ENCODE results near the gene SFTPA2.
"Not testable (repeated sequence)": the region's sequence is repeated elsewhere in the genome, so short reads cannot be mapped to it uniquely, and the experiment has no call there.

SFTPA2 gene

GRCh38 chr10:79582954-79583353 is 22.7 kb upstream of the SFTPA2 start:
- H3K4me3 Mint-ChIP-seq, CTCF ChIA-PET, H3K4me1 Mint-ChIP-seq, H3K36me3 Mint-ChIP-seq, H3K27ac Mint-ChIP-seq, DNase-seq, H3K9me3 Mint-ChIP-seq: not testable (repeated sequence)
- H3K27me3 Mint-ChIP-seq = peaks cover 30% of the 10 kb centered on the region

GRCh38 chr10:79582096-79582495 is 21.9 kb upstream of the SFTPA2 start:
- no peak overlapping the region for H3K4me3 Mint-ChIP-seq
- H3K9me3 Mint-ChIP-seq = no peaks in the 10 kb centered on the region
- DNase-seq = no peak
- H3K4me1 Mint-ChIP-seq = peaks cover 9% of the 10 kb centered on the region
- H3K36me3 Mint-ChIP-seq = no peaks in the 10 kb centered on the region
- peaks cover 25% of the 10 kb centered on the region for H3K27me3 Mint-ChIP-seq
- no peak overlapping the region for H3K27ac Mint-ChIP-seq
- CTCF ChIA-PET = no interaction called here

DNA sequence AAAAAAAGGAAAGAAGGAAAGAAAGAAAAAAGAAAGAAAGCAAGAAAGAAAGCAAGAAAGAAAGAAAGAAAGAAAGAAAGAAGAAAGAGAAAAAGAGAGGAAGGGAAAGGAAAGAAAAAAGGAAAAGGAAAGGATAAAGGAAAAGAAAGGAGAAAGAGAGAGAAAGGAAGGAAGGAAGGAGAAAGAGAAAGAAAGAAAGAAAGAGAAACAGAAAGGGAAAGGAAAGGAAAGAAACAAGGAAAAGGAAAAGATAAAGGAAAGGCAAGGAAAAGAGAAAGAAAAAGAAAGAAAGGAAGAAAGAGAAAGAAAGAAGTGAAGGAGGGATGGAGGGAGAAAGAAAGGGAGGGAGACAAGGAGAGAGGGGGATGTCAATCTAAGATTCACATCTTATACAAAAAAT is 20.8 kb upstream of the SFTPA2 start:
- Mint-ChIP-seq H3K4me1 (peaks cover 9% of the 10 kb centered on the region), H3K9me3 (no peaks in the 10 kb centered on the region), H3K4me3 (no peak overlapping the region), H3K36me3 (no peaks in the 10 kb centered on the region), H3K27me3 (peaks cover 18% of the 10 kb centered on the region), H3K27ac (no peak overlapping the region)
- DNase-seq = no peak
- CTCF ChIA-PET = no interaction called here

GRCh38 chr10:79579361-79579760 is 19.2 kb upstream of the SFTPA2 start:
- H3K27ac Mint-ChIP-seq = no peak overlapping the region
- CTCF ChIA-PET = no interaction called here
- H3K4me1 Mint-ChIP-seq = peaks cover 9% of the 10 kb centered on the region
- H3K36me3 Mint-ChIP-seq = no peaks in the 10 kb centered on the region
- H3K4me3 Mint-ChIP-seq = no peak overlapping the region
- DNase-seq = no peak
- H3K27me3 Mint-ChIP-seq = peaks cover 19% of the 10 kb centered on the region
- H3K9me3 Mint-ChIP-seq = no peaks in the 10 kb centered on the region

GRCh38 chr10:79570624-79571023 is 10.4 kb upstream of the SFTPA2 start:
- CTCF ChIA-PET, H3K4me3 Mint-ChIP-seq, H3K9me3 Mint-ChIP-seq, DNase-seq, H3K27ac Mint-ChIP-seq, H3K4me1 Mint-ChIP-seq, H3K36me3 Mint-ChIP-seq: not testable (repeated sequence)
- H3K27me3 Mint-ChIP-seq = peaks cover 66% of the 10 kb centered on the region

- Mint-ChIP-seq H3K9me3 (no peaks in the 10 kb centered on the region), H3K4me1 (peaks cover 7% of the 10 kb centered on the region), H3K27me3 (peaks cover 45% of the 10 kb centered on the region), H3K36me3 (no peaks in the 10 kb centered on the region), H3K27ac (no peak overlapping the region), H3K4me3 (no peak overlapping the region)
- DNase-seq = no peak
- CTCF ChIA-PET = interaction anchor here (0.7 to 1.5 kb wide), 2 partner anchors 44 to 47 kb away, joined by 4 to 6 read pairs; partner anchors contain the start of gene SFTPA1
These were observed 3.2 kb upstream of the SFTPA2 start for GRCh38 chr10:79563426-79563825.

GRCh38 chr10:79562135-79562756 is 2.0 kb upstream of the SFTPA2 start:
- Mint-ChIP-seq H3K27me3 (peaks cover 37% of the 10 kb centered on the region), H3K36me3 (no peaks in the 10 kb centered on the region), H3K9me3 (no peaks in the 10 kb centered on the region), H3K4me3 (no peak overlapping the region), H3K27ac (no peak overlapping the region), H3K4me1 (peaks cover 7% of the 10 kb centered on the region)
- DNase-seq = peak; percentile 78
- CTCF ChIA-PET = interaction anchor here (0.7 to 1.5 kb wide), 3 partner anchors 45 to 48 kb away, joined by 4 to 6 read pairs (median 4); partner anchors contain the start of gene SFTPA1

- DNase-seq = no peak
- peaks cover 7% of the 10 kb centered on the region for H3K4me1 Mint-ChIP-seq
- H3K9me3 Mint-ChIP-seq = no peaks in the 10 kb centered on the region
- H3K4me3 Mint-ChIP-seq = no peak overlapping the region
- peaks cover 40% of the 10 kb centered on the region for H3K27me3 Mint-ChIP-seq
- no peaks in the 10 kb centered on the region for H3K36me3 Mint-ChIP-seq
- CTCF ChIA-PET = interaction anchor here (1.6 kb wide), 1 partner anchor 484 kb away, joined by 4 read pairs; no protein-coding TSS in a partner anchor
- no peak overlapping the region for H3K27ac Mint-ChIP-seq
These were observed 1.1 kb upstream of the SFTPA2 start for GRCh38 chr10:79561257-79561656.

DNA sequence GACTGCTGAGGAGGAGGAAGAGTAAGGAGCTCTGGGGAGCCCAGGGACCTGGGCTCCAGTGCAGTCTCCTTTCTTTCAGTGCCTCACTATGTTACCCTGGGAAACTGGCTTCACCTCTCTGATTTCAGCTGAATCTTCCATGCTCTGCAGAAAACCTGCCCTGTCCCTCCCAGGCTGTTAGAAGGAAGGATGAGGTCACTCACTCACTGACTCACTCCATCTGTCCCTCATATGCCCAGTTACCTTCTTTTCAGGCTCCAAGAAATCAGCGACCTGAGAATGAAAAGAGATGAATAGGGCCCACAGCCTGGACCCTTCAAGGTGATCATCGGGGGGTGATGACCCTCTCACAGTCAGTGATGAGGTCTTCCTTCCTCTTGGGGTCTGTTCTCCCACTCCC is 481 bp downstream of the SFTPA2 start:
- Mint-ChIP-seq H3K4me1 (peaks cover 7% of the 10 kb centered on the region), H3K27ac (no peak overlapping the region), H3K4me3 (no peak overlapping the region), H3K27me3 (peaks cover 44% of the 10 kb centered on the region), H3K9me3 (no peaks in the 10 kb centered on the region), H3K36me3 (no peaks in the 10 kb centered on the region)
- no peak for DNase-seq
- CTCF ChIA-PET = interaction anchor here (0.6 to 1.6 kb wide), 2 partner anchors 185 to 485 kb away, joined by 3 to 4 read pairs; no protein-coding TSS in a partner anchor

DNA sequence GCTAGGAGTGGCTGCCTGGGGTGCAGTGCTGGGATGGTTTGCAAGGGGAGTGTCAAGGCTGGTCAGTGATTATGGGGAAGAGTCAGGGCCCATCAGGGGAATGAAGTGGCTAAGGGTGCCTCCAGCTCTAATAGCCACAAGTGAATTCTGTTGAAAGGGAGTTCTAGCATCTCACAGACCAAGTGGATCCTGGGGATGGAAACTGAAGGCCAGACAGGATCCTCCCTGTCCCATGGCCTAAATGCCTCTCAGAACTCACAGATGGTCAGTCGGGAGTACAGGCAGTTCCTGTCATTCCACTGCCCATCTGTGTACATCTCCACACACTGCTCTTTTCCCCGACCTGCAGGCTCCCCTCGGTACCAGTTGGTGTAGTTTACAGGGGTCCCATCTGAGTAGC is 3.2 kb downstream of the SFTPA2 start:
- H3K27ac Mint-ChIP-seq, H3K4me3 Mint-ChIP-seq, CTCF ChIA-PET: not testable (repeated sequence)

DNA sequence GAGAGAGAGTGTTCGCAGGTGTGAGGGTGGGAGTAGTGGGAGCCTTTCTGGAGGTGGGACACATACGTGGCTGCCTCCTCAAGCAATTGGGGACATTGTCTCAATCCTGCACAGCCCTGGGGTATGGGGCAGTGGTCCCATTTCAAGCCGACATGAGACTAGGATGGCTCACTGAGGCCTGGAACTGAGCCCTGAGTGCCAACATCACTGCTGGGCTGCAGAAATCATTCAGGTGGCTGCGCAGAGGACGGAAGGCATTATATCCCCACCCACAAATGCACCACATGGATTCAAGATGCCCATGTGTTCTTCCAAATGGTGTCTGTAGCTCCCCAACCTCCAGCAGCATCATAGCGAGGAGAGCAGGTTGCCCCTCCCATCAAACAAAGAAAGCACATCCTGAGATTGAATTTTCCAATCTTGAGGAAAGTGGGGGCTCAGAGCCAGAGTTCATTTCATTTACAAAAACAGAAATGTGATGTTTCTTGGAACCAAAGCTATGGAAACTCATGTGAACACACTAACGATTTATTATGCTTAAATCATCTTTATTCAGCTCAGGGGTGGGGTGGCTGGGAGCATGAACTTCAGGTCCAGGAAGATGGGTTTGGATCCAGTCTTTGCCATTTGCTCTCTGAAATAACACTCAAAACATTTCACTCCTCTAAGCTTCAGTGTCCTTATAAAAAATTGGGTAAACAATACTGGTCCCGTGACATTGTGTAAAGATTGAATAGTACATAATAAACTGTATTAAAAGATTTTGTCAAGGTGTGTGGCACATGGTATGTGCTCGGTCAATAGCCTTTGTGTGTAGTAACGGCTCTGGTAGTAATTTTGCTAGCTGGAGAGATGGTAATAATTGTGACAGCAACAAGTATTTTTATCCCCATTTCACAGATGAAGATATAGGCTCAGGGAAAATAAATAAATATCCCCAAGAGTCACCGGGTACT is 4.6 kb downstream of the SFTPA2 start:
- Mint-ChIP-seq H3K27me3 (peaks cover 29% of the 10 kb centered on the region), H3K36me3 (no peaks in the 10 kb centered on the region), H3K4me1 (peaks cover 13% of the 10 kb centered on the region), H3K27ac (no peak overlapping the region), H3K9me3 (no peaks in the 10 kb centered on the region), H3K4me3 (no peak overlapping the region)
- CTCF ChIA-PET = no interaction called here
- DNase-seq = no peak

More for the DNA sequence above, 3.2 kb downstream of the SFTPA2 start:
- not testable (repeated sequence) for H3K9me3 Mint-ChIP-seq, H3K36me3 Mint-ChIP-seq, DNase-seq
- peaks cover 15% of the 10 kb centered on the region for H3K4me1 Mint-ChIP-seq
- H3K27me3 Mint-ChIP-seq = peaks cover 34% of the 10 kb centered on the region

DNA sequence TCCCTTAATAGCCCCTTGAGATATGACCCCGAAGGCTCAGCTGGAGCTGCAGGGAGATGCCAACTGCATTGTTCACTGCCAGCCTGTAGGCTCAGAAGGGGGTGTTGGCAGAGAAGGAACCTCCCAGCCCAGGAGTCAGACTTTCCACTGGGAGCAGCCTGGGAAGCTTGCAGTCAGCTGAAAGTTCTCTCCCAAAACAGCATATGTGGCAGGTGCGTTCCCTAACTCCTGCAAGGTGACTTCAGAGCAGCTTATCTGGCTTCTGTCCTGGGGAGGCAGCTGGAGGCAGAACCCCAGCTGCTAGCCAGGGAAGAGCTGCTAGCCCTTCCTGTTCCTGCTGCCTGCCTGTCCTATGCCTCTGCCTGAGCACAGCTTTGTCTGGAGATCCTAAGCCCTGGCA is 8.1 kb downstream of the SFTPA2 start:
- H3K27me3 Mint-ChIP-seq = peaks cover 11% of the 10 kb centered on the region
- no peak overlapping the region for H3K27ac Mint-ChIP-seq
- H3K9me3 Mint-ChIP-seq = peaks cover under 1% of the 10 kb centered on the region
- H3K4me1 Mint-ChIP-seq = peaks cover 42% of the 10 kb centered on the region
- CTCF ChIA-PET = no interaction called here
- no peak for DNase-seq
- H3K4me3 Mint-ChIP-seq = no peak overlapping the region
- no peaks in the 10 kb centered on the region for H3K36me3 Mint-ChIP-seq

GRCh38 chr10:79547973-79548372 is 12.2 kb downstream of the SFTPA2 start:
- peak; percentile 39 for DNase-seq
- Mint-ChIP-seq H3K27me3 (no peaks in the 10 kb centered on the region), H3K4me3 (peak overlapping the region; percentile 3), H3K4me1 (peaks cover 54% of the 10 kb centered on the region), H3K9me3 (peaks cover 17% of the 10 kb centered on the region), H3K36me3 (peaks cover 15% of the 10 kb centered on the region), H3K27ac (peak overlapping the region; percentile 82)
- CTCF ChIA-PET = interaction anchor here (1.4 kb wide), 1 partner anchor 61 kb away, joined by 4 read pairs; no protein-coding TSS in a partner anchor

GRCh38 chr10:79547128-79547527 is 13.1 kb downstream of the SFTPA2 start:
- Mint-ChIP-seq H3K4me1 (peaks cover 55% of the 10 kb centered on the region), H3K9me3 (peaks cover 17% of the 10 kb centered on the region), H3K27ac (peak overlapping the region; percentile 82), H3K36me3 (peaks cover 15% of the 10 kb centered on the region)
- CTCF ChIA-PET = interaction anchor here (0.6 kb wide), 1 partner anchor 828 kb away, joined by 3 read pairs; no protein-coding TSS in a partner anchor
- H3K27me3 Mint-ChIP-seq, DNase-seq, H3K4me3 Mint-ChIP-seq: not testable (repeated sequence)

Data from activated naive CD4-positive, alpha-beta T cell treated with anti-CD3 and anti-CD28 coated beads, Interleukin-2, amount 10 ng/mL, durations not matched to agents 7 days and 5 days (primary cell).